Measurements from ENCODE around the gene AQP7. TPM values are rescaled to one million over a fixed set of nuclear protein-coding genes. Genes with fewer than 3 reads are reported as not detected.
"Not testable (repeated sequence)": the region's sequence is repeated elsewhere in the genome, so short reads cannot be mapped to it uniquely, and the experiment has no call there.

Gene AQP7
- total RNA-seq, 1 donor from 2014 or later: not detected

GRCh38 chr9:33375238-33375840 lies 27.0 kb downstream of the AQP7 start:
- TF ChIP-seq, protein P1, sequence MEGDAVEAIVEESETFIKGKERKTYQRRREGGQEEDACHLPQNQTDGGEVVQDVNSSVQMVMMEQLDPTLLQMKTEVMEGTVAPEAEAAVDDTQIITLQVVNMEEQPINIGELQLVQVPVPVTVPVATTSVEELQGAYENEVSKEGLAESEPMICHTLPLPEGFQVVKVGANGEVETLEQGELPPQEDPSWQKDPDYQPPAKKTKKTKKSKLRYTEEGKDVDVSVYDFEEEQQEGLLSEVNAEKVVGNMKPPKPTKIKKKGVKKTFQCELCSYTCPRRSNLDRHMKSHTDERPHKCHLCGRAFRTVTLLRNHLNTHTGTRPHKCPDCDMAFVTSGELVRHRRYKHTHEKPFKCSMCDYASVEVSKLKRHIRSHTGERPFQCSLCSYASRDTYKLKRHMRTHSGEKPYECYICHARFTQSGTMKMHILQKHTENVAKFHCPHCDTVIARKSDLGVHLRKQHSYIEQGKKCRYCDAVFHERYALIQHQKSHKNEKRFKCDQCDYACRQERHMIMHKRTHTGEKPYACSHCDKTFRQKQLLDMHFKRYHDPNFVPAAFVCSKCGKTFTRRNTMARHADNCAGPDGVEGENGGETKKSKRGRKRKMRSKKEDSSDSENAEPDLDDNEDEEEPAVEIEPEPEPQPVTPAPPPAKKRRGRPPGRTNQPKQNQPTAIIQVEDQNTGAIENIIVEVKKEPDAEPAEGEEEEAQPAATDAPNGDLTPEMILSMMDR (IDR thresholded peaks at IDR 0.05; ENCODE audit: insufficient read depth, low read length, poor library complexity, severe bottlenecking): no peak
- no peak for DNase-seq (ENCODE audit: low read depth)
- no peak overlapping the region for H3K4me3 ChIP-seq (ENCODE audit: low read depth, low read length)
- no peaks in the 10 kb centered on the region for H3K27me3 ChIP-seq (ENCODE audit: control insufficient read depth, insufficient read depth, low read length)
- peaks cover 3% of the 10 kb centered on the region for H3K36me3 ChIP-seq (ENCODE audit: control insufficient read depth, insufficient read depth, low read length)

DNA sequence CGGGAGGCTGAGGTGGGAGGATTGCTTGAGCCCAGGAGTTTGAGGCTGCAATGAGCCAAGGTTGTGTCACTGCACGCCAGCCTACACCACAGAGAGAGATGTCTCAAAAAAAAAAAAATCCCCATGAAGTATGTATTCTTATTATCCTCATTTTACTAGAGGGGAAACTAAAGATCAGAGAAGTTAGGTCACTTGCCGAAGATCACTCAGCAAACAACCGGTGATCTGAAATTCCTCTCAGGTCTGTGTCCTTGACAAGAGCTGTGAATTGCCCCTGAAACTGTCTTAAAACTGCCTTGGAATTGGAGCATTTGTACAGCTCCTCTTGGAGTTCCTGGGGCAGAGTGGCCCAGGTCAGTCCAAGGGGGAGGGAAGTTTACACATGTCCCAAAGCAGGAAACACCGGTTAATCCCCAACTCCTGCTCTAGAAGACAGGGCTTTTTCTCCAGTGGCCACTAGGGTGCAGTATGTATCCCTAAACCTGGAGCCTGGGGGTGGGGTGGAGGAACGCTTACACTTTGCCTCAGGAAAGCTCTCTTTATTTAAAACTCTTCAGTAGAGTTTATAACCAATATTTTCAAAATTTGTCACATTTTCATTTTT lies 27.6 kb downstream of the AQP7 start:
- Histone ChIP-seq H3K4me3 (ENCODE audit: low read depth, low read length) (no peak overlapping the region), H3K36me3 (ENCODE audit: control insufficient read depth, insufficient read depth, low read length) (peaks cover 3% of the 10 kb centered on the region), H3K27me3 (ENCODE audit: control insufficient read depth, insufficient read depth, low read length) (no peaks in the 10 kb centered on the region)
- TF ChIP-seq, protein P1 (IDR thresholded peaks at IDR 0.05; ENCODE audit: insufficient read depth, low read length, poor library complexity, severe bottlenecking): peak; percentile 96
- no peak for DNase-seq (ENCODE audit: low read depth)

- TF ChIP-seq, protein P1 (IDR thresholded peaks at IDR 0.05; ENCODE audit: insufficient read depth, low read length, poor library complexity, severe bottlenecking): no peak
- no peak overlapping the region for H3K4me3 ChIP-seq (ENCODE audit: low read depth, low read length)
- peaks cover 3% of the 10 kb centered on the region for H3K36me3 ChIP-seq (ENCODE audit: control insufficient read depth, insufficient read depth, low read length)
- DNase-seq (ENCODE audit: low read depth): no peak
- H3K27me3 ChIP-seq (ENCODE audit: control insufficient read depth, insufficient read depth, low read length): no peaks in the 10 kb centered on the region
Observed at GRCh38 chr9:33374190-33374589, 28.2 kb downstream of the AQP7 start.

DNA sequence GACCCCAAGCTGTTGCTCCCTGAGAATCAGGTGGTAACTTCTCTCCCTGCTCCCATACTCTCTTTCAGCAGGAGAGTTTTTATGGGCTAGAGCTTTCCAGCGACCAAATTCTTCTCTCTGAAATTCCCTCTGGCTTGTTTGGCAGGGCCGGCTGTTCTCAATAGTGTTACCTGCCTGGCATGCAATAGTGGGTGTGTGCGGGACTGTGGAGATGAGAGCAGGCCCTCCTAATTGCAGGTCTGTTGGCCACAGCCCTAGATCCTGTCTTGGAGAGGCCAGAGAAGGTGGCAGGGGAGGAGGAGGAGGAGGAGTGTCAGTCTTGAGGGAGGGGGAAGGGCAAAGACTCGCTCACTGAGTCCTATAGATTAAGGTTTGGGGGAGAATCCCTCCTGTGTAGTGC lies 29.5 kb downstream of the AQP7 start:
- Histone ChIP-seq H3K27me3 (ENCODE audit: control insufficient read depth, insufficient read depth, low read length) (no peaks in the 10 kb centered on the region), H3K4me3 (ENCODE audit: low read depth, low read length) (no peak overlapping the region), H3K36me3 (ENCODE audit: control insufficient read depth, insufficient read depth, low read length) (peaks cover 3% of the 10 kb centered on the region)
- DNase-seq (ENCODE audit: low read depth): no peak
- TF ChIP-seq, protein P1 (IDR thresholded peaks at IDR 0.05; ENCODE audit: insufficient read depth, low read length, poor library complexity, severe bottlenecking): no peak

- Histone ChIP-seq H3K36me3 (ENCODE audit: control insufficient read depth, insufficient read depth, low read length) (peaks cover 7% of the 10 kb centered on the region), H3K4me3 (ENCODE audit: low read depth, low read length) (no peak overlapping the region)
- no peak for DNase-seq (ENCODE audit: low read depth)
Observed at GRCh38 chr9:33366979-33367480, 35.3 kb downstream of the AQP7 start.

DNA sequence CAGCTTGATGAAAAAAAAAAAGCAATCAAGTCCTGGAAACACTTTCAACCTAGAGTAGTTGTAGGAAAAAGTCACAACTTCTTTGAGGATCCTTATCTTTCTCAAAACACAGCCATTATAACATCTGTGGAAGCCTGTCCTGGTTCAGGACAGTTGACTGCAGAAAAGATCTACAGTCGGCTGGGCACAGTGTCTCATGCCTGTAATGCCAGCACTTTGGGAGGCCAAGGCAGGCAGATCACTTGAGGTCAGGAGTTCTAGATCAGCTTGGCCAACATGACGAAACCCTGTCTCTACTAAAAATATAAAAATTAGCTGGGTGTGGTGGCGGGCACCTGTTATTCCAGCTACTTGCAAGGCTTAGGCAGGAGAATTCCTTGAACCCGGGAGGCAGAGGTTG lies 37.6 kb downstream of the AQP7 start:
- H3K36me3 ChIP-seq (ENCODE audit: control insufficient read depth, insufficient read depth, low read length); H3K27me3 ChIP-seq (ENCODE audit: control insufficient read depth, insufficient read depth, low read length); H3K4me3 ChIP-seq (ENCODE audit: low read depth, low read length); DNase-seq (ENCODE audit: low read depth): not testable (repeated sequence)

More at GRCh38 chr9:33366979-33367480, 35.3 kb downstream of the AQP7 start:
- H3K27me3 ChIP-seq (ENCODE audit: control insufficient read depth, insufficient read depth, low read length): no peaks in the 10 kb centered on the region
- TF ChIP-seq, protein P1 (IDR thresholded peaks at IDR 0.05; ENCODE audit: insufficient read depth, low read length, poor library complexity, severe bottlenecking): no peak
